Vagina (tissue), 2 donors: ENCODE results near the gene DCTN1. TPM values are rescaled to one million over a fixed set of nuclear protein-coding genes. Genes with fewer than 3 reads are reported as not detected.
A peak's percentile ranks its signal among the peaks of the same experiment; 100 is the strongest.

Source experiments
- DNase-seq, 2 donors: peaks; one replicate each; pipeline ENCODE4 v3.0.0-alpha.2; 2017; ENCODE audit errors: extremely low spot score in 2 of 2
- H3K27ac ChIP-seq: fragments of 200-600 bp; sonication (generic); one replicate; pipeline ENCODE4 v1.5.1; 2019
- H3K27me3 ChIP-seq: fragments of 200-600 bp; sonication (generic); one replicate; pipeline ENCODE4 v1.5.1; 2019
- H3K36me3 ChIP-seq, 2 donors: fragments of 200-600 bp; sonication (generic); one replicate each; pipeline ENCODE4 v1.5.1; 2017 to 2019
- H3K4me1 ChIP-seq: fragments of 200-600 bp; sonication (generic); one replicate; pipeline ENCODE4 v1.5.1; 2019
- H3K4me3 ChIP-seq, 2 donors: fragments of 200-600 bp; sonication (generic); 1 replicate in 1 of 2; 2 replicates in 1 of 2; pipeline ENCODE4 v1.5.1; 2016 to 2019
- H3K9me3 ChIP-seq: fragments of 200-600 bp; sonication (generic); one replicate; pipeline ENCODE4 v1.5.1; 2019
- CTCF ChIP-seq, 3 experiments: fragments of 450-650 bp in 2 of 3; fragments of 200-600 bp in 1 of 3; sonication (generic) in 1 of 3; IDR thresholded peaks; one replicate each; pipeline ENCODE4 v1.5.1; 2017 to 2019; ENCODE audit warnings: antibody characterized with exemption in 3 of 3, mild to moderate bottlenecking in 2 of 3, moderate library complexity in 2 of 3
- POLR2A ChIP-seq, 2 donors: fragments of 450-650 bp; IDR thresholded peaks; one replicate each; pipeline ENCODE4 v1.6.1; 2017; ENCODE audit warnings: antibody characterized with exemption in 2 of 2, mild to moderate bottlenecking in 2 of 2, moderate library complexity in 2 of 2
- POLR2AphosphoS5 ChIP-seq, 2 donors: sonication (generic); formaldehyde crosslinking; IDR thresholded peaks; one replicate each; pipeline ENCODE4 v1.9.0; 2017; ENCODE audit warnings: antibody characterized with exemption in 2 of 2, mild to moderate bottlenecking in 2 of 2, low read depth in 1 of 2; ENCODE audit not compliant: insufficient read depth in 1 of 2
- intact Hi-C: fragments of 100-400 bp; cut with DNase I; formaldehyde crosslinking; loops from one replicate; pipeline ENCODE4 v1.15.1; 2023
- total RNA-seq: library from RNA; depleted of rRNA; stranded (reverse); fragments of >200 nt; gene quantifications from one replicate; pipeline ENCODE4 v1.2.3, GENCODE V29; 2016

The DCTN1 gene
- total RNA-seq, 1 donor from 2014 or later, result 95.0 TPM

- intact Hi-C loops, result no loop called here
- no peaks in the 10 kb centered on the region for H3K27me3 ChIP-seq
These were observed 16.0 kb upstream of the DCTN1 start for GRCh38 chr2:74396149-74396548.

DNA sequence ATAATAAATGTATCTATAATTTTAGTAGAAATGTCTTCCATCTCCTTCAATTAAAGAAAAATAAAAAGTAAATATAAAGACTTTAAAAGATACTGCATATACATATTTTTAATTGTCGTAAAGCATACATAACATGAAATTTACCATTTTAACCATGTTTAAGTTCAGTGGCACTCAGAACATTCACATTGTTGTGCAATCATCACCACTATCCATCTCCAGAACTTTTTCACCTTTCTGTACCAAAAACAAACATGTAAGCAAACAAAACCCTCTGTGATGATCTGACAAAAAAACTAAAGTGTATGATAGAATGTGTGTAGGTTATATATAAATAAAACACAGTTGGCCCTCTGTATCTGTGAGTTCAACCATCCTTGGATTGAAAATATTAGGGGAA, 13.4 kb upstream of the DCTN1 start:
- Histone ChIP-seq H3K27me3 (no peaks in the 10 kb centered on the region), H3K27ac (no peak overlapping the region), H3K4me3 (no peak overlapping the region), H3K4me1 (peaks cover 28% of the 10 kb centered on the region), H3K9me3 (no peaks in the 10 kb centered on the region), H3K36me3 (no peaks in the 10 kb centered on the region)
- no peak for TF ChIP-seq POLR2AphosphoS5 (IDR thresholded peaks at IDR 0.05; ENCODE audit: insufficient read depth in 1 of 2, low read depth in 1 of 2)
- no peak for TF ChIP-seq POLR2A (IDR thresholded peaks at IDR 0.05)
- no peak for TF ChIP-seq CTCF (IDR thresholded peaks at IDR 0.05)
- intact Hi-C loops, result no loop called here
- DNase-seq, result no peak

More at GRCh38 chr2:74396149-74396548, 16.0 kb upstream of the DCTN1 start:
- Histone ChIP-seq H3K4me3 (no peak overlapping the region), H3K9me3 (no peaks in the 10 kb centered on the region), H3K36me3 (no peaks in the 10 kb centered on the region), H3K27ac (no peak overlapping the region), H3K4me1 (peaks cover 2% of the 10 kb centered on the region)
- DNase-seq, result no peak
- no peak for TF ChIP-seq POLR2AphosphoS5 (IDR thresholded peaks at IDR 0.05; ENCODE audit: insufficient read depth in 1 of 2, low read depth in 1 of 2)
- TF ChIP-seq CTCF (IDR thresholded peaks at IDR 0.05), result no peak
- no peak for TF ChIP-seq POLR2A (IDR thresholded peaks at IDR 0.05)

GRCh38 chr2:74392449-74392743, 12.3 kb upstream of the DCTN1 start:
- H3K4me1 ChIP-seq, result peaks cover 39% of the 10 kb centered on the region
- peak overlapping the region; percentile 85 for H3K27ac ChIP-seq
- no peaks in the 10 kb centered on the region for H3K36me3 ChIP-seq
- H3K4me3 ChIP-seq, result peak overlapping the region; percentile 77 to 97
- H3K9me3 ChIP-seq, result no peaks in the 10 kb centered on the region
- no peak for TF ChIP-seq POLR2A (IDR thresholded peaks at IDR 0.05)
- no peak for TF ChIP-seq POLR2AphosphoS5 (IDR thresholded peaks at IDR 0.05; ENCODE audit: insufficient read depth in 1 of 2, low read depth in 1 of 2)
- TF ChIP-seq CTCF (IDR thresholded peaks at IDR 0.05), result no peak
- H3K27me3 ChIP-seq, result no peaks in the 10 kb centered on the region
- intact Hi-C loops, result no loop called here
- no peak for DNase-seq

- DNase-seq, result no peak
- peaks cover 45% of the 10 kb centered on the region for H3K4me1 ChIP-seq
- peak overlapping the region; percentile 85 for H3K27ac ChIP-seq
- H3K36me3 ChIP-seq, result no peaks in the 10 kb centered on the region
- no peaks in the 10 kb centered on the region for H3K9me3 ChIP-seq
- no peaks in the 10 kb centered on the region for H3K27me3 ChIP-seq
- intact Hi-C loops, result no loop called here
- peak; percentile 80 to 92 for TF ChIP-seq POLR2AphosphoS5 (IDR thresholded peaks at IDR 0.05; ENCODE audit: insufficient read depth in 1 of 2, low read depth in 1 of 2)
- no peak for TF ChIP-seq POLR2A (IDR thresholded peaks at IDR 0.05)
- TF ChIP-seq CTCF (IDR thresholded peaks at IDR 0.05), result peak; percentile 91 to 96 (median 95)
- peak overlapping the region; percentile 77 to 97 for H3K4me3 ChIP-seq
These were observed 11.7 kb upstream of the DCTN1 start for GRCh38 chr2:74391580-74392448.

GRCh38 chr2:74391209-74391579, 11.1 kb upstream of the DCTN1 start:
- Histone ChIP-seq H3K9me3 (no peaks in the 10 kb centered on the region), H3K27me3 (no peaks in the 10 kb centered on the region), H3K27ac (peak overlapping the region; percentile 85), H3K4me1 (peaks cover 48% of the 10 kb centered on the region), H3K36me3 (no peaks in the 10 kb centered on the region), H3K4me3 (peak overlapping the region; percentile 77 to 97)
- intact Hi-C loops, result no loop called here
- TF ChIP-seq POLR2AphosphoS5 (IDR thresholded peaks at IDR 0.05; ENCODE audit: insufficient read depth in 1 of 2, low read depth in 1 of 2) (no peak), POLR2A (IDR thresholded peaks at IDR 0.05) (no peak), CTCF (IDR thresholded peaks at IDR 0.05) (no peak)
- DNase-seq, result no peak
